BJ (cell line): ENCODE measurements around the gene METTL14. TPM values are rescaled to one million over a fixed set of nuclear protein-coding genes. Genes with fewer than 3 reads are reported as not detected.

Experiments used
- CTCF ChIA-PET: fragments of 350-600 bp; formaldehyde crosslinking; extraction: SDS; loops from one replicate; lab custom pipeline; 2021; ENCODE audit warnings: antibody characterized with exemption, inconsistent platforms; lab: Yijun Ruan, JAX
- POLR2A ChIA-PET: fragments of 300-600 bp; sonication (Branson Sonifier 250); formaldehyde crosslinking; extraction: SDS; loops from one replicate; lab custom pipeline; 2021; ENCODE audit warnings: antibody characterized with exemption; lab: Charles Lee
- DNase-seq: peaks from one replicate; pipeline ENCODE4 v3.0.0-alpha.2; 2011; ENCODE audit warnings: low read depth
- H3K27me3 ChIP-seq: 2 replicates; pipeline ENCODE4 v1.6.0; 2011; ENCODE audit warnings: low read length; ENCODE audit not compliant: control insufficient read depth, insufficient read depth
- H3K36me3 ChIP-seq: 2 replicates; pipeline ENCODE4 v1.5.1; 2011; ENCODE audit warnings: low read length; ENCODE audit not compliant: control insufficient read depth, insufficient read depth
- H3K4me3 ChIP-seq: 2 replicates; pipeline ENCODE4 v1.5.1; 2011; ENCODE audit warnings: low read depth, mild to moderate bottlenecking, control low read depth, low read length
- polyA plus RNA-seq: library from polyadenylated mRNA; depleted of rRNA; stranded (reverse); fragments of >200 nt; gene quantifications from 2 replicates; pipeline ENCODE4 v1.2.3, GENCODE V29; 2011
- TF ChIP-seq, protein P1 (sequence below): IDR thresholded peaks from 2 replicates; pipeline ENCODE4 v1.5.1; 2011; ENCODE audit warnings: low read depth, mild to moderate bottlenecking, control low read depth, inconsistent platforms, low read length, moderate library complexity; ENCODE audit not compliant: insufficient read depth

The METTL14 gene
- polyA plus RNA-seq, 1 experiment: 10.2 TPM

DNA sequence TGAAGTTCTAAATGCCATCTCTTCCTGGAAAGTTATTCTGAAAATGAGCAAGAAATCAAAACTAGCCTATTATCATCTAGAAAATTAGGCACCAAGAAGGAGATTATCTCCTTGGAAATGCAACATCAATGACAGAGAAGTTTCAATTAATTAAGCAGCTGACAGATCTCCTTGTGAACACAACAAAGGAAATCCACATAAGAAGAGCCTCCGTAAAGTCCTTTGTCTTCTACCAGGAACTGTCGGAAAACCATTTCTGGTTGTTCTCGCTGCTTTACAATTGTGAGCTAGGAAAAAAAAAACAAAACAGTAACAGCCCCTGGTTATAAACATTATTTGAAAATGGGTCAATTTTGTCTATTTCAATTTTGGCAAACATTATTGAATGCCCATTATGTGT is 38.2 kb downstream of the METTL14 start:
- ChIA-PET POLR2A (no interaction called here), CTCF (interaction anchor here (0.6 kb wide), 1 partner anchor 131 kb away, joined by 5 read pairs; no protein-coding TSS in a partner anchor)
- no peaks in the 10 kb centered on the region for H3K27me3 ChIP-seq
- no peak for DNase-seq
- H3K4me3 ChIP-seq: no peak overlapping the region
- TF ChIP-seq, protein P1, sequence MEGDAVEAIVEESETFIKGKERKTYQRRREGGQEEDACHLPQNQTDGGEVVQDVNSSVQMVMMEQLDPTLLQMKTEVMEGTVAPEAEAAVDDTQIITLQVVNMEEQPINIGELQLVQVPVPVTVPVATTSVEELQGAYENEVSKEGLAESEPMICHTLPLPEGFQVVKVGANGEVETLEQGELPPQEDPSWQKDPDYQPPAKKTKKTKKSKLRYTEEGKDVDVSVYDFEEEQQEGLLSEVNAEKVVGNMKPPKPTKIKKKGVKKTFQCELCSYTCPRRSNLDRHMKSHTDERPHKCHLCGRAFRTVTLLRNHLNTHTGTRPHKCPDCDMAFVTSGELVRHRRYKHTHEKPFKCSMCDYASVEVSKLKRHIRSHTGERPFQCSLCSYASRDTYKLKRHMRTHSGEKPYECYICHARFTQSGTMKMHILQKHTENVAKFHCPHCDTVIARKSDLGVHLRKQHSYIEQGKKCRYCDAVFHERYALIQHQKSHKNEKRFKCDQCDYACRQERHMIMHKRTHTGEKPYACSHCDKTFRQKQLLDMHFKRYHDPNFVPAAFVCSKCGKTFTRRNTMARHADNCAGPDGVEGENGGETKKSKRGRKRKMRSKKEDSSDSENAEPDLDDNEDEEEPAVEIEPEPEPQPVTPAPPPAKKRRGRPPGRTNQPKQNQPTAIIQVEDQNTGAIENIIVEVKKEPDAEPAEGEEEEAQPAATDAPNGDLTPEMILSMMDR: no peak
- H3K36me3 ChIP-seq: peaks cover 27% of the 10 kb centered on the region

DNA sequence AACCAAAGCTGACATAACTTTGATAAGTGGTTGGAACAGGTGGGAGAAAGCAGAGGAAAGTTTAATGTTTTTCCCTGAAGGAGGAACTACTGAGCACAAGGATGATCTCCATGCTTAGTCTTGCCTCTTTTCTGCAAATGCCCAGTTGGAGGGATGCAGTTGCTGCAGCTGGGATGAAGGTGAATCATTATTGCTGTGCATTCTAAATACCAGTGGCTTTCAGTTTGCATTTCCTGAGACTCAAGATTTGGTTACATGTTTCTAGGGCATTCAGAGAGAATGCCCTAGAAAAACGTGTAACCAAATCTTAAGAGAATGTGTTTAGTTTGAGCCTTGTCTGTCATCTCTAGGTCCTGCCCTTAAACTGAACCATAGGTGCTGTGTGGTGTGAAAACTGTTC is 42.2 kb downstream of the METTL14 start:
- ChIA-PET POLR2A (no interaction called here), CTCF (interaction anchor here (1.4 kb wide), 1 partner anchor 206 kb away, joined by 3 read pairs; no protein-coding TSS in a partner anchor)
- Histone ChIP-seq H3K27me3 (no peaks in the 10 kb centered on the region), H3K4me3 (no peak overlapping the region), H3K36me3 (peaks cover 28% of the 10 kb centered on the region)
- no peak for DNase-seq
- TF ChIP-seq, protein P1: no peak

DNA sequence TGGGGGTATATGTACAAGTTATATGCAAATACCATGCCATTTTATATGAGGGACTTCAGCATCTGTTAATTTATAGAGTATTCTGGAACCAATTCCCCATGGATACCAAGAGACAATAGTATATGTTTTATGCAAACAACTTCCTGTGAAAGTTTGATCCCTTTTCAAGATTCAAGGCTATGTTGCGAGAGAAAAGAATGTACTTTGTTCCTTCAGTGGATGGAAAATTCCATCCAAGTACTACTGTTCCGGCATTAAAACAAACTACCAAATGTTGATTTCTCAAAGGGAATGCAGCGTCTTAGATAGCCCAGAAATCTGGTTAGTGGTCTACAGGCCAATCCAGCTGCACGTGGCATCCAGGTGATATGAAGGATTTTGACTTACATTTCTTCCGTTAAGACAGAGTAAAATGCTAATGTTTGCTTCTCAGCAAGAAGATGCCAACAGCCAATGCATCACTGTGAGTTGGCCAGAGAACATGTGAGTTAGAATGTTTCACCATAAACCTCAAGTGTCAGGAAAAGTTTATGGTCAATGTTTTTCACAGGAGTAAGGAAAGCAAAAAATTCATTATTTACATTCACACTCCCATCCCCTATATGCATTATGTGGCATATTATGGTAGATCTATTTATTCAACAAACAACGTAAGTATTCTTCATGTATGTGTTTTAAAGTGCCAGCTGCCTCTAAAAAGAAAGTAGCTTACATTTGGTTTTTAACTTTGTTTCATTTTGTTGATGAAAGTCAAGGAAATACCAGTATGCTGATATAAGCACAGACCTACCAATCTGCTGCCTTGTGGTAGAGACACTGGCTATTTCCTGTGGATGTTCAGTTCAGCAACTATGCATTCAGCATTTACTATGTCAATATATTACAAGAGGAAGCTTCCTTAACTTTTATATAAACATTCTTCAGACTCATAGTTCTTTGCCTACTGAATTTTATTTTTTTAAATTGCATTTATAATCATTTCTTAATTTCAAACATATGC is 44.4 kb downstream of the METTL14 start:
- TF ChIP-seq, protein P1: no peak
- Histone ChIP-seq H3K27me3 (no peaks in the 10 kb centered on the region), H3K4me3 (no peak overlapping the region), H3K36me3 (peaks cover 26% of the 10 kb centered on the region)
- ChIA-PET POLR2A (interaction anchor here (0.8 kb wide), 1 partner anchor 159 kb away, joined by 3 read pairs; the partner anchor contains the start of gene SYNPO2), CTCF (no interaction called here)
- peak; percentile 31 for DNase-seq

DNA sequence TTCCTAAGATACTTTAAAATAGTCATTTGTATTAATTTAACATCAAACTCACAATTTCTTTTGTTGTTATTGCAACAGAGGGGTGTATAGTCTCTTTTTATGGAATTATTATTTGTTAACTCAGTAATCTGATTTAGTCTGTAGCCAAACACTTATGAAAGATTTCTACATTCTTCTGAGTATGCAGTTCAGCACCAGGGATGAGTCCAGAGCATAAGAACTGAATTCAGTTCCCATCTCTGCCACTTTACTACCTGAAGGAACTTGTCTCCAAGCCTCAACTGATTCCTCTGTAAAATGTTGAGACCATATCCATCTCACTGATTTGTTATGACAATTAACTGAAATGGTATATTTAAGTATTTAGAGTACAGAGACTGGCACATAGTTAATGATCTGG is 45.5 kb downstream of the METTL14 start:
- TF ChIP-seq, protein P1: no peak
- Histone ChIP-seq H3K4me3 (no peak overlapping the region), H3K27me3 (no peaks in the 10 kb centered on the region), H3K36me3 (peaks cover 20% of the 10 kb centered on the region)
- ChIA-PET POLR2A (no interaction called here), CTCF (no interaction called here)
- DNase-seq: no peak
